ENCODE measurements around the gene KRTAP9-7.
"Not testable (repeated sequence)": the region's sequence is repeated elsewhere in the genome, so short reads cannot be mapped to it uniquely, and the experiment has no call there.

Gene KRTAP9-7, protein sequence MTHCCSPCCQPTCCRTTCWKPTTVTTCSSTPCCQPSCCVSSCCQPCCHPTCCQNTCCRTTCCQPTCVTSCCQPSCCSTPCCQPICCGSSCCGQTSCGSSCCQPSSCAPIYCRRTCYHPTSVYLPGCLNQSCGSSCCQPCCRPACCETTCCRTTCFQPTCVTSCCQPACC

DNA sequence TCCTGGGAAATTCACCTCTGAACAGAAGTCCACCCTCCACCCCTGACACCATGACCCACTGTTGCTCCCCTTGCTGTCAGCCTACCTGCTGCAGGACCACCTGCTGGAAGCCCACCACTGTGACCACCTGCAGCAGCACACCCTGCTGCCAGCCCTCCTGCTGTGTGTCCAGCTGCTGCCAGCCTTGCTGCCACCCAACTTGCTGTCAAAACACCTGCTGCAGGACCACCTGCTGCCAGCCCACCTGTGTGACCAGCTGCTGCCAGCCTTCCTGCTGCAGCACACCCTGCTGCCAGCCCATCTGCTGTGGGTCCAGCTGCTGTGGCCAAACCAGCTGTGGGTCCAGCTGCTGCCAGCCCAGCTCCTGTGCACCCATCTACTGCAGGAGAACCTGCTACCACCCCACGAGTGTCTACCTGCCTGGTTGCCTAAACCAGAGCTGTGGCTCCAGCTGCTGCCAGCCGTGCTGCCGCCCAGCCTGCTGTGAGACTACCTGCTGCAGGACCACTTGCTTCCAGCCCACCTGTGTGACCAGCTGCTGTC, at the start of gene KRTAP9-7:
KRTAP9-7 (plus strand) TSS at position 51 of the 543 bp plus-strand sequence; CDS start at position 51, 0 bp downstream.
- DNase-seq (ENCODE audit: low read depth in 2 of 2), result not testable (repeated sequence)

DNA sequence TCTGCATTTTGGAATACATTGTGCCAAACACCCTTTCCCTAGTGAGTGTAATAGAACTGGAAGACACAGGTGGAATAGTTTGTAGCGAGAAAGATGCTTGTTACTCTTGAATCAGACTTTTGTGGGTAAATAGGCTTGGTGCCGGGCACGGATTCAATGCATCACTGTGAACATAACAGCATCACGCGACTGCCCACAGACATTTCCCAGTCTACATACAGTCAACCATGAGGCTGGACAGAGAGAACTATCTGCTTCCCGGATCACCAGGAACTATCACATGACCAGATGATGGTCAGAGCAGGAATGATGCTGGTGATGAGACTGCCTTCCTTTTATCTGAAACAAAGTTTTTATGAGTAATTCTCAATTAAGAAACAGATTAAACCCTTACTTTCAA, 49.4 kb upstream of the KRTAP9-7 start:
- no peak for DNase-seq (ENCODE audit: low read depth in 2 of 2)

DNA sequence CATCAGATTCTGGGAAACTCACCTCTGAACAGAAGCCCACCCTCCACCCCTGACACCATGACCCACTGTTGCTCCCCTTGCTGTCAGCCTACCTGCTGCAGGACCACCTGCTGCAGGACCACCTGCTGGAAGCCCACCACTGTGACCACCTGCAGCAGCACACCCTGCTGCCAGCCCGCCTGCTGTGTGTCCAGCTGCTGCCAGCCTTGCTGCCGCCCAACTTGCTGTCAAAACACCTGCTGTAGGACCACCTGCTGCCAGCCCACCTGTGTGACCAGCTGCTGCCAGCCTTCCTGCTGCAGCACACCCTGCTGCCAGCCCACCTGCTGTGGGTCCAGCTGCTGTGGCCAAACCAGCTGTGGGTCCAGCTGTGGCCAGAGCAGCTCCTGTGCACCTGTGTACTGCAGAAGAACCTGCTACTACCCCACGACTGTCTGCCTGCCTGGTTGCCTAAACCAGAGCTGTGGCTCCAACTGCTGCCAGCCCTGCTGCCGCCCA, 48.9 kb upstream of the KRTAP9-7 start, which contains the start of gene KRTAP9-2:
KRTAP9-2 (plus strand) TSS at position 51 of the 498 bp plus-strand sequence; CDS start at position 58, 7 bp downstream.
- DNase-seq (ENCODE audit: low read depth in 2 of 2), result not testable (repeated sequence)

DNA sequence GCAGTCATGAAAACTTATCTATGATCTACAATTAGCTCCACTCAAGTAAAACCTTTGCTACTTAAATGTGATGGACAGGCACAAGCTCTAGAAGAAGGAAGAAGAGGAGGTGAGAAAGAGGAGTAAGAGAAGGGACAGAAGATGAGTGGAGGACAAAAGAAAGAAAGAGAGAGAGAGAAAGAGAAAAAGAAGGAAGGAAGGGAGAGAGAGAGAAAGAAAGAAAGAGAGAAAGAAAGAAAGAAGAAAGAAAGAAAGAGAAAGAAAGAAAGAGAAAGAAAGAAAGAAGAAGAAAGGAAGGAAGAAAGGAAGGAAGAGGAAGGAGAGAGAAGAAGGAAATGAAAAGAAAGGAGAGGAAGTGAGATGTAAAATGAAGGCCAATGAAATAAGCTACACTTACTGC, 45.4 kb upstream of the KRTAP9-7 start:
- no peak for DNase-seq (ENCODE audit: low read depth in 2 of 2)

DNA sequence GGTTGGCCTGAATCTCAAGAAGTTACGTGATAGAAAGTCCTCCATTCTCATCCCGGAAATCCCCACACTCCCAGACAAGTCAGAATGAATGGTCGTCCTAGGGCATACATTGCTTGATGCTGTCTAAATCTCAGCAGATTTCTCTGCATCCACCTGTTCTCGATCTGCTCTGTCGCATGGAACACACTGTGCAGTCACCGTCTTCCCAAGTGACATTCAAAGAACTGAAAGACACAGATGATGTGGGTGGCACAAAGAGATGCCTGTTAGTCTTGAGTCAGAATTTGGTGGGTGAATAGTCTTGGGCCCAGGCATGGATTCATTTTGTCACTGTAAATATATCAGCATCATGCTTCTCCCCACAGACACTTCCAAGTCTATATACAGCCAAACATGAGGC, 43.8 kb upstream of the KRTAP9-7 start:
- no peak for DNase-seq (ENCODE audit: low read depth in 2 of 2)

DNA sequence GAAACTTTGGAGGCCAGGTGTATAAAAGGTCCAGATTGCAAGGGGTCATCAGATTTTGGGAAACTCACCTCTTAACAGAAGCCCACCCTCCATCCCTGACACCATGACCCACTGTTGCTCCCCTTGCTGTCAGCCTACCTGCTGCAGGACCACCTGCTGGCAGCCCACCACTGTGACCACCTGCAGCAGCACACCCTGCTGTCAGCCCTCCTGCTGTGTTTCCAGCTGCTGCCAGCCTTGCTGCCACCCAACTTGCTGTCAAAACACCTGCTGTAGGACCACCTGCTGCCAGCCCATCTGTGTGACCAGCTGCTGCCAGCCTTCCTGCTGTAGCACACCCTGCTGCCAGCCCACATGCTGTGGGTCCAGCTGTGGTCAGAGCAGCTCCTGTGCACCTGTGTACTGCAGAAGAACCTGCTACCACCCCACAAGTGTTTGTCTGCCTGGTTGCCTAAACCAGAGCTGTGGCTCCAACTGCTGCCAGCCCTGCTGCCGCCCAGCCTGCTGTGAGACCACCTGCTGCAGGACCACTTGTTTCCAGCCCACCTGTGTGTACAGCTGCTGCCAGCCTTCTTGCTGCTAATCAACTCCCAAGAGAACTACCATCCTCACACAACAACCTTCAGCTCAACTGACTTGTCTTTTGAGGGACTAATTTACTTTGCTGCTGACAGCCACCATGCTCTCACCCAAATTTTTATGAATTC, 42.9 kb upstream of the KRTAP9-7 start, which contains the start of gene KRTAP9-3:
KRTAP9-3 (plus strand) TSS at position 51 of the 707 bp plus-strand sequence; CDS start at position 104, 53 bp downstream.
- not testable (repeated sequence) for DNase-seq (ENCODE audit: low read depth in 2 of 2)

DNA sequence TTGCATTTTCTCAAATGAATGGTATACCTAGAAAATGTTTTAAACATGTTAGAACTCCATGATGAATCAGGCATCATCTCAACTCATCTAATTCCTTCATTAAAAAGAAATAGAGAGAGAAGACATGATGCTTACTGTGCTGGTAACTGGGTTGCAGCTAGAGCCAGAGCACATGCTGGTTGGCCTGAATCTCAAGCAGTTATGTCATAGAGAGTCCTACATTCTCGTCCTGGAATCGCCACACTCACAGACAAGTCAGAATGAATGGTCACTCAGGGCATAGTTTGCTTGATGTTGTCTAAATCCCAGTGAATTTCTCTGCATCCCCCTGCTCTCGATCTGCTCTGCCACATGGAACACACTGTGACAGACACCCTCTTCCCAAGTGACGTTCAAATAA, 38.4 kb upstream of the KRTAP9-7 start:
- DNase-seq (ENCODE audit: low read depth in 2 of 2), result not testable (repeated sequence)

DNA sequence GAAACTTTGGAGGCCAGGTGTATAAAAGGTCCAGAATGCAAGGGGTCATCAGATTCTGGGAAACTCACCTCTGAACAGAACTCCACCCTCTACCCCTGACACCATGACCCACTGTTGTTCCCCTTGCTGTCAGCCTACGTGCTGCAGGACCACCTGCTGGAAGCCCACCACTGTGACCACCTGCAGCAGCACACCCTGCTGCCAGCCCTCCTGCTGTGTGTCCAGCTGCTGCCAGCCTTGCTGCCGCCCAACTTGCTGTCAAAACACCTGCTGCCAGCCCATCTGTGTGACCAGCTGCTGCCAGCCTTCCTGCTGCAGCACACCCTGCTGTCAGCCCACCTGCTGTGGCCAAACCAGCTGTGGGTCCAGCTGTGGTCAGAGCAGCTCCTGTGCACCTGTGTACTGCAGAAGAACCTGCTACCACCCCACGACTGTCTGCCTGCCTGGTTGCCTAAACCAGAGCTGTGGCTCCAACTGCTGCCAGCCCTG, 37.5 kb upstream of the KRTAP9-7 start, which contains the start of gene KRTAP9-8:
KRTAP9-8 (plus strand) TSS at position 51 of the 489 bp plus-strand sequence; CDS start at position 104, 53 bp downstream.
- not testable (repeated sequence) for DNase-seq (ENCODE audit: low read depth in 2 of 2)

DNA sequence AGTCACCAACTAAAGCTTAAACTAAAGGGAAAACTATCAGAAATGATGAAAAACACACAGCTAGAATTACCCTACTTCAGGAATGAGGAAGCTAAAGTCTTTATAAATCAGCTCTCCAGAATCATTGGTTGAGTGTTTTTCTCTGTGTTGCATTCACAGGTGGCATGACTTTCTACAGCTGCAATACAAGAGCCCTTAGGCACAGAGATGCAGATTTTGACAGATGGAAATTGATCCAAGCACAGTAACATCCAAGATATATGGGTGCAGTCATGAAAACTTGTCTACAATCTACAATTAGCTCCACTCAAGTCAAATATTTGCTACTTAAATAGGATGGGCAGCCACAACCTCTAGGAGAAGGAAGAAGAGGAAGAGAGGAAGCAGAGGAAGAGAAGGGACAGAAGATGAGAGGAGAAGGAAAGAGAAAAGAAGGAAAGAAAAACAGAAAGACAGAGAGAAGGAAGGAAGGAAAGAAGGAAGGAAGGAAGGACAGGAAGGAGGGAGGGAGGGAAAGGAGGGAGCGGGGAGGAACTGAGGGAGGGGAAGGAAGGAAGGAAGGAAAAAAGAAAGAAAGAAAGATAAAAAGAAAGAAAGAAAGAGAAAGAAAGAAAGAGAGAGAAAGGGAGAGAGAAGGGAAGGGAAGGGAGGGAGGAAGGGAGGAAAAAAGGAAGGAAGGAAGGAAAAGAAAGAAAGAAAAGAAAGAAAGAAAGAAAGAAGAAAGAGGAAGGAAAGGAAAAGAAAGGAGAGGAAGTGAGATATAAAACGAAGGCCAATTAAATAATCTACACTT, 28.3 kb upstream of the KRTAP9-7 start:
- not testable (repeated sequence) for DNase-seq (ENCODE audit: low read depth in 2 of 2)

DNA sequence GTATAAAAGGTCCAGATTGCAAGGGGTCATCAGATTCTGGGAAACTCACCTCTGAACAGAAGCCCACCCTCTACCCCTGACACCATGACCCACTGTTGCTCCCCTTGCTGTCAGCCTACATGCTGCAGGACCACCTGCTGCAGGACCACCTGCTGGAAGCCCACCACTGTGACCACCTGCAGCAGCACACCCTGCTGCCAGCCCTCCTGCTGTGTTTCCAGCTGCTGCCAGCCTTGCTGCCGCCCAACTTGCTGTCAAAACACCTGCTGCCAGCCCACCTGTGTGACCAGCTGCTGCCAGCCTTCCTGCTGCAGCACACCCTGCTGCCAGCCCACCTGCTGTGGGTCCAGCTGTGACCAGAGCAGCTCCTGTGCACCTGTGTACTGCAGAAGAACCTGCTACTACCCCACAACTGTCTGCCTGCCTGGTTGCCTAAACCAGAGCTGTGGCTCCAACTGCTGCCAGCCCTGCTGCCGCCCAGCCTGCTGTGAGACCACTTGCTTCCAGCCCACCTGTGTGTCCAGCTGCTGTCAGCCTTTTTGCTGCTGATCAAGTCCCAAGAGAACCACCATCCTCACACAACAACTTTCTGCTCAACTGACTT, 25.8 kb upstream of the KRTAP9-7 start, which contains the start of gene KRTAP9-4:
KRTAP9-4 (plus strand) TSS at position 51 of the 604 bp plus-strand sequence; CDS start at position 85, 34 bp downstream.
- DNase-seq (ENCODE audit: low read depth in 2 of 2), result not testable (repeated sequence)

DNA sequence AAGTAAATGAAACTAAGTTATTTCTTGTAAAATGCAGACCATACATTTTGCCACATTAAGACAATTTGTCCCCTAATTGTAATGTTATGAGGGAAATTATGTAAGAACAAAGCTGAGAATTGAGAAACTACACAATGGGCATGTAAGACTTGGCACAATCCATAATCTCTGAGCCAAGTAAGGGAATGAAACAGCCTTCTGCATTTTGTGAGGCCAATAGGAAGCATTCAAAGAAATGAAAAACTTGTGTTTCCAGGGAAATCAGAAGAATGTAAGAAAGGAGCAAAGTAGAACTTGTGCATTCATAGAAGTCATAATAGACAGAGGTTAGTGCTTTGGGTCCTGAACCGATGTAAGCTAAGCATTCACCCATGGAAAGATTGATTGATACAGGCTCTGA, 24.2 kb upstream of the KRTAP9-7 start:
- no peak for DNase-seq (ENCODE audit: low read depth in 2 of 2)

DNA sequence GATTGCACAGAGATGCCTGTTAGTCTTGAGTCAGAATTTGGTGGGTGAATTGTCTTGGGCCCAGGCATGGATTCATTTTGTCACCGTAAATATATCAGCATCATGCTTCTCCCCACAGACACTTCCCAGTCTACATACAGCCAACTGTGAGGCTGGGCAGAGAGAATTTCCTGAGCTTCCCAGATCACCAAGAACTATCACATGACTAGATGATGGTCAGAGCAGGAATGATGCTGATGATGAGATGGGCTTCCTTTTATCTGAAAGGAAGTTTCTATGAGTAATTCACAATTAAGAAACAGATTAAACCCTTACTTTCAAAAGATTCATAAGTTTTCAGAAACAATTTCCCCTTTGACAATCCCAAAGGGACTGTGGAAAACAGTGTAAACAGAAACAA, 20.6 kb upstream of the KRTAP9-7 start:
- DNase-seq (ENCODE audit: low read depth in 2 of 2), result no peak

DNA sequence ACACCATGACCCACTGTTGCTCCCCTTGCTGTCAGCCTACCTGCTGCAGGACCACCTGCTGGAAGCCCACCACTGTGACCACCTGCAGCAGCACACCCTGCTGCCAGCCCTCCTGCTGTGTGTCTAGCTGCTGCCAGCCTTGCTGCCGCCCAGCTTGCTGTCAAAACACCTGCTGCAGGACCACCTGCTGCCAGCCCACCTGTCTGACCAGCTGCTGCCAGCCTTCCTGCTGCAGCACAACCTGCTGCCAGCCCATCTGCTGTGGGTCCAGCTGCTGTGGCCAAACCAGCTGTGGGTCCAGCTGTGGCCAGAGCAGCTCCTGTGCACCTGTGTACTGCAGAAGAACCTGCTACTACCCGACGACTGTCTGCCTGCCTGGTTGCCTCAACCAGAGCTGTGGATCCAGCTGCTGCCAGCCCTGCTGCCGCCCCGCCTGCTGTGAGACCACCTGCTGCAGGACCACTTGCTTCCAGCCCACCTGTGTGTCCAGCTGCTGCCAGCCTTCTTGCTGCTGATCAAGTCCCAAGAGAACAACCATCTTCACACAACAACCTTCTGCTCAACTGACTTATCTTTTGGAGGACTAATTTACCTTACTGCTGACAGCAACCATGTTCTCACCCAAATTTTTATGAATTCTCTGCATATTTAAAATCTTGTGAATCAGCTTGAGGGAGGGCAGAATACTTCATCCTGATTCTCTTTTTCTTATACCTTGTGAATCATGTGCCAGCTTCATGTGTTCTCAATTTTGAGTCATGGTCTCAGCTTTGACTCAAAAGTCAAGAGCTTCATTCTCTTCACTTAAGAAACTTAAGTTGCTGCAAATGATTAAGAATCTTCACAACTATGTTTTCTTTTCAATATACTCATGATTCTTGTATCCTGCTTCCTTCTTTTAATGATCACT, 19.9 kb upstream of the KRTAP9-7 start, which contains the start of gene KRTAP9-9:
KRTAP9-9 (plus strand) TSS at position 4 of the 910 bp plus-strand sequence.
- DNase-seq (ENCODE audit: low read depth in 2 of 2), result not testable (repeated sequence)

DNA sequence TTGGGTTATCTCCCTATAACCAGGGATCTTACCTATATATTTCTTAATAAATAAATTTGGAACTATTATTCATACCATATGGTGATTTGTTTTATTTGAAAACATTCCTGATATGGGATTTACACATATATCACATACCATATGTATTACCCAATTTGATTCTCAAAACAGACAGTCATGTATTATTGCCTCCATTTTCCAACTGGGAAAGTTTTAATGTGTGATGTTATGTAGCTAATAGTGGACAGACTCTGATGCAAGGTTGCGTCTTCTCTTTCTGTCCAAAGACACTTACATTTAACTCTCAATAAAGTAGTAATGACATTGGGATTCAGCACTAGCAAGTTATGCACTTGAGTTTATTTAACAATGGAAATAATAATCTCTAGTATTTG, 19.2 kb upstream of the KRTAP9-7 start:
- no peak for DNase-seq (ENCODE audit: low read depth in 2 of 2)

DNA sequence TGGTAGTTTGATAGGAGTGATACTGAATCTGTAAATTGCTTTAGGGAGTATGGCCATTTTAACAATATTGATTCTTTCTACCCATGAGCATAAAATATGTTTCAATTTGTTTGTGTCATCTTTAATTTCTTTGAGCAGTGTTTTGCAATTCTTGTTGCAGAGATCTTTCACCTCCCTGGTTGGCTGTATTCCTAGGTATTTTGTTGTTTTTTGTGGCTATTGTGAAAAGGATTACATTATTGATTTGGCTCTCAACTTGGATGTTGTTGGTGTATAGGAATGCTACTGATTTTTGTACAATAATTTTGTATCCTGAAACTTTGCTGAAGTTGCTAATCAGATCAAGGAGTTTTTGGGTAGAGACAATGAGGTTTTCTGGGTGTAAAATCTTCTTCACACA, 17.1 kb upstream of the KRTAP9-7 start:
- no peak for DNase-seq (ENCODE audit: low read depth in 2 of 2)

DNA sequence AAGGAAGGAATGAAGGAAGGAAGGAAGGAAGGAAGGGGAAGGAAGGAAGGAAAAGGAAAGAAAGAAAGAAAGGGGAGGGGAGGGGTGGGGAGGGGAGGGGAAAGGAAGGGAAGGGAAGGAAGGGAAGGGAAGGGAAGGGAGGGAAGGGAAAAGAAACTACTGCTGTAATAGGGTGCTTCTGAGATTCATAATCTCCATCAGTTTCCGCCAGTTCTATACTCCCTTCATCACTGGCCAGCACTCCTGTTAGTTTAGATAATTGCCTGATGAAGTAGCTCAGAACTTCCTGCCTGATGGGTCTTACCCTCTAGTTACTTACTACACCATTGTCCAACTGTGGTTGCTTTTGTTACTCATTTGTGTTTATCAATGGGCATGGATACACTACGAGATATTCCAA, 12.3 kb upstream of the KRTAP9-7 start:
- no peak for DNase-seq (ENCODE audit: low read depth in 2 of 2)

DNA sequence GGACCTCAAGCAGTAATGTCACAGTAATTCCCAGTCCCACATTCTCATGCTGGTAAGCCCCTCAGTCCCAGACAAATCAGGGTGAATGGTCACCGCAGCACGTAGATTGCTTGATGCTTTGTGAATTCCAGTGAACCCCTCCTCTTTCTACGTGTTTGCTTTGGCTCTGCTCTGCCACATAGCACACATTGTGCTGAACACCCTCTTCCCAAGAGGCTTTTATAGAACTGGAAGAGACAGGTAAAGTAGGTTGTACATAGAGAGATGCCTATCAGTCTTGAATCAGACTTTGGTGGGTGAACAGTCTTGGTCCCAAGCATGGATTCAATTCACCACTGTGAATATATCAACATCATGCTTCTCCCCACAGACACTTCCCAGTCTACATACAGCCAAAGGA, 10.9 kb upstream of the KRTAP9-7 start:
- no peak for DNase-seq (ENCODE audit: low read depth in 2 of 2)

DNA sequence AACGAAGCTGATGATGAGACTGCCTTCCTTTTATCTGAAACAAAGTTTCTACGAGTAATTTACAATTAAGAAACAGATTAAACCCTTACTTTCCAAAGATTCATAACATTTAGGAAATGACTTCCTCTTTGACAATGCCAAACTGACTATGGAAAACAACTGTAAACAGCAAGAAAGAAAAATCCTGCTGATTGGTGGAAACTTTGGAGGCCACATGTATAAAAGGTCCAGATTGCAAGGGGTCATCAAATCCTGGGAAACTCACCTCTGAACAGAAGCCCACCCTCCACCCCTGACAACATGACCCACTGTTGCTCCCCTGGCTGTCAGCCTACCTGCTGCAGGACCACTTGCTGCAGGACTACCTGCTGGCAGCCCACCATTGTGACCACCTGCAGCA, 10.4 kb upstream of the KRTAP9-7 start, which contains the start of gene KRTAP9-6:
KRTAP9-6 (plus strand) TSS at position 301 of the 400 bp plus-strand sequence; CDS start at position 301, 0 bp downstream.
- DNase-seq (ENCODE audit: low read depth in 2 of 2), result no peak

DNA sequence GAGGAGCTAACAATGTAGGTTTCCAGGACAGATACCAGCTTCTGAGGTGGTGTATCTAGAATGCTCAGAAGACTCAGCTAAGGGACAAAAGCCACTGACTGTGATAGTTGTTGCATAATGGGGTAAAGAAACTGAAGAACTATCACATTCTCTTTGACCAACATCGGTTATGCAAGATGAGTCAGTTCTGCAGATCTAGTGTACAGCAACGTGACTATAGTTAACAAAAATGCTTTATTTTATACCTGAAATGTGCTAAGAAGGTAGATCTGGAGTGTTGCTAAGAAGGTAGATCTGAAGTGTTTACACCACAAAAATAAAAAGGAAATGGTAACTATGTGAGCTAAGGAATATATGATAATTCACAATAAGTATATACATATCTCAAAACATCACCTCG, 7.8 kb upstream of the KRTAP9-7 start:
- DNase-seq (ENCODE audit: low read depth in 2 of 2), result no peak

DNA sequence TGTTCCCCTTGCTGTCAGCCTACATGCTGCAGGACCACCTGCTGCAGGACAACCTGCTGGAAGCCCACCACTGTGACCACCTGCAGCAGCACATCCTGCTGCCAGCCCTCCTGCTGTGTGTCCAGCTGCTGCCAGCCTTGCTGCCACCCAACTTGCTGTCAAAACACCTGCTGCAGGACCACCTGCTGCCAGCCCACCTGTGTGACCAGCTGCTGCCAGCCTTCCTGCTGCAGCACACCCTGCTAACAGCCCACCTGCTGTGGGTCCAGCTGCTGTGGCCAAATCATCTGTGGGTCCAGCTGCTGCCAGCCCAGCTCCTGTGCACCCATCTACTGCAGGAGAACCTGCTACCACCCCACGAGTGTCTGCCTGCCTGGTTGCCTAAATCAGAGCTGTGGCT, 4.2 kb upstream of the KRTAP9-7 start:
- not testable (repeated sequence) for DNase-seq (ENCODE audit: low read depth in 2 of 2)
